Measurements from ENCODE around the gene AGL. TPM values are rescaled to one million over a fixed set of nuclear protein-coding genes. Genes with fewer than 3 reads are reported as not detected.

Gene AGL
- total RNA-seq, 4 donors from 2014 or later = 23.2 to 57.3 (median 34.7) TPM

- H3K9me3 ChIP-seq = no peaks in the 10 kb centered on the region
- intact Hi-C loops (cut with DNase I) = no loop called here
- H3K4me1 ChIP-seq = no peaks in the 10 kb centered on the region
- no peak for DNase-seq
- no peak for TF ChIP-seq CTCF (IDR thresholded peaks at IDR 0.05)
- TF ChIP-seq POLR2A (IDR thresholded peaks at IDR 0.05) = no peak
- H3K27me3 ChIP-seq = no peaks in the 10 kb centered on the region
- H3K36me3 ChIP-seq = no peaks in the 10 kb centered on the region
- H3K27ac ChIP-seq = no peak overlapping the region
- 82 to 96% methylated on average over 6 of the region's 6 CpGs for WGBS, 2 donors
- H3K4me3 ChIP-seq (replicated peaks in 1 of 3) = no peak overlapping the region
These were observed 17.5 kb downstream of the AGL start for GRCh38 chr1:99867682-99868081.

GRCh38 chr1:99869304-99869703 is 19.1 kb downstream of the AGL start:
- H3K36me3 ChIP-seq = no peaks in the 10 kb centered on the region
- H3K4me1 ChIP-seq = no peaks in the 10 kb centered on the region
- intact Hi-C loops (cut with DNase I) = no loop called here
- no peak overlapping the region for H3K4me3 ChIP-seq (replicated peaks in 1 of 3)
- DNase-seq = no peak
- H3K27ac ChIP-seq = no peak overlapping the region
- no peak for TF ChIP-seq POLR2A (IDR thresholded peaks at IDR 0.05)
- no peak for TF ChIP-seq CTCF (IDR thresholded peaks at IDR 0.05)
- H3K9me3 ChIP-seq = no peaks in the 10 kb centered on the region
- no peaks in the 10 kb centered on the region for H3K27me3 ChIP-seq

- no peak for DNase-seq
These were observed 19.6 kb downstream of the AGL start for GRCh38 chr1:99869723-99870122.

GRCh38 chr1:99872063-99872462 is 21.9 kb downstream of the AGL start:
- WGBS, 2 donors = 88 to 98% methylated on average over 1 of the region's 1 CpG
- Histone ChIP-seq H3K4me3 (replicated peaks in 1 of 3) (no peak overlapping the region), H3K36me3 (peaks cover 0 to 16% of the 10 kb centered on the region in 2 donors), H3K27me3 (no peaks in the 10 kb centered on the region), H3K4me1 (no peaks in the 10 kb centered on the region), H3K27ac (no peak overlapping the region), H3K9me3 (no peaks in the 10 kb centered on the region)
- DNase-seq = no peak
- intact Hi-C loops (cut with DNase I) = no loop called here
- TF ChIP-seq POLR2A (IDR thresholded peaks at IDR 0.05) (no peak), CTCF (IDR thresholded peaks at IDR 0.05) (no peak)

More at GRCh38 chr1:99869723-99870122, 19.6 kb downstream of the AGL start:
- Histone ChIP-seq H3K4me3 (replicated peaks in 1 of 3) (no peak overlapping the region), H3K27me3 (no peaks in the 10 kb centered on the region), H3K27ac (no peak overlapping the region), H3K4me1 (no peaks in the 10 kb centered on the region), H3K36me3 (no peaks in the 10 kb centered on the region), H3K9me3 (no peaks in the 10 kb centered on the region)
- TF ChIP-seq POLR2A (IDR thresholded peaks at IDR 0.05) = no peak
- TF ChIP-seq CTCF (IDR thresholded peaks at IDR 0.05) = no peak
- intact Hi-C loops (cut with DNase I) = no loop called here
- WGBS, 2 donors = 91 to 93% methylated on average over 6 of the region's 6 CpGs

- Histone ChIP-seq H3K27me3 (no peaks in the 10 kb centered on the region), H3K4me1 (no peaks in the 10 kb centered on the region), H3K27ac (no peak overlapping the region), H3K4me3 (replicated peaks in 1 of 3) (no peak overlapping the region), H3K9me3 (no peaks in the 10 kb centered on the region), H3K36me3 (peaks cover 14 to 29% of the 10 kb centered on the region in 2 donors)
- DNase-seq = no peak
- intact Hi-C loops (cut with DNase I) = no loop called here
- 92 to 93% methylated on average over 3 of the region's 3 CpGs for WGBS, 2 donors
- TF ChIP-seq CTCF (IDR thresholded peaks at IDR 0.05) (no peak), POLR2A (IDR thresholded peaks at IDR 0.05) (no peak)
These were observed 27.4 kb downstream of the AGL start for GRCh38 chr1:99877568-99877967.
